Activated CD8-positive, alpha-beta memory T cell treated with anti-CD3 and anti-CD28 coated beads for 48 hours (primary cell): ENCODE results near the gene TSFM.
"Not testable (repeated sequence)": the region's sequence is repeated elsewhere in the genome, so short reads cannot be mapped to it uniquely, and the experiment has no call there.

Source experiments
- DNase-seq, 3 experiments: peaks; one replicate each; pipeline ENCODE4 v3.0.0-alpha.2; 2020; ENCODE audit warnings: low read depth in 2 of 3, low spot score in 2 of 3

Gene TSFM

GRCh38 chr12:57762463-57762862 lies 20.1 kb upstream of the TSFM start:
- no peak for DNase-seq

DNA sequence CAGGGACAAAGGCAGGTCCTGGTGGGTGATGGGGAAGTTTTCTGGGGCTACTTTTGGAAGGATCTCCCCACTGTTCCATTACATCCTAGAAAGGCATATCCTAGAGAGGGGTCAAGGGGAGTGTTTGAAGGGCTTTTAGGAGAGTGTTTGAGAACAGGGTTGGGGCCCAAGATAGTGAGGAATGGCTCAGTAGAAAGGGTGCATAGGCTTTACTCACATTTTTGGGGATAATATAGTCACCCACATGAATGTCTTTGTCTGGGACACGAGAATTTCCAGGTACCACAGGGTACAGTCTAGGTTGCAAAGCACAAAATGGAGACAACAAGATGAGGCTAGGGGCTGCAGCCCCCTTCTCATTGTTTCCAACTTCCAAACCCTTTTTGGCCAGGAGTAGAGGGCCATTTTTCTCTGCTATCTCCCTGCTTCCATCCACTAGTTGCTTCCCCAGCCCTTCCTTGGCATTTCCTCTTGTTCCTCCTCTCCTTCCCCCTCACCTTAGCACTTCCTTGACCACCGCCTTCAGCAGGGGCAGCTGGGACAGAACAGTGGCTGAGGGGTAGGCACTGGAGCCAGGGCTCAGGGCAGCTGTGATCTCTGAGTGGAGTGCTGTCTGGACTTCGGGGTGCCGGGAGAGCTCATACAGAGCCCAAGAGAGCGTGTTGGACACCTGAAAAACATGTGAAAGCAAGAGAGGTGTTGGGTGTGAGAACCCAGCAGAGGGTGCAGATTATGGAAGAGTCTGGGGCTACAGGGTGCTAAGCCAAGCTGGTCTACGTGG lies 18.5 kb upstream of the TSFM start:
- no peak for DNase-seq

- no peak for DNase-seq
These were observed 18.0 kb upstream of the TSFM start for GRCh38 chr12:57764662-57765002.

- DNase-seq: peak in 2 of 3 experiments; percentile 34 to 40
These were observed 17.4 kb upstream of the TSFM start for GRCh38 chr12:57765003-57765697.

DNA sequence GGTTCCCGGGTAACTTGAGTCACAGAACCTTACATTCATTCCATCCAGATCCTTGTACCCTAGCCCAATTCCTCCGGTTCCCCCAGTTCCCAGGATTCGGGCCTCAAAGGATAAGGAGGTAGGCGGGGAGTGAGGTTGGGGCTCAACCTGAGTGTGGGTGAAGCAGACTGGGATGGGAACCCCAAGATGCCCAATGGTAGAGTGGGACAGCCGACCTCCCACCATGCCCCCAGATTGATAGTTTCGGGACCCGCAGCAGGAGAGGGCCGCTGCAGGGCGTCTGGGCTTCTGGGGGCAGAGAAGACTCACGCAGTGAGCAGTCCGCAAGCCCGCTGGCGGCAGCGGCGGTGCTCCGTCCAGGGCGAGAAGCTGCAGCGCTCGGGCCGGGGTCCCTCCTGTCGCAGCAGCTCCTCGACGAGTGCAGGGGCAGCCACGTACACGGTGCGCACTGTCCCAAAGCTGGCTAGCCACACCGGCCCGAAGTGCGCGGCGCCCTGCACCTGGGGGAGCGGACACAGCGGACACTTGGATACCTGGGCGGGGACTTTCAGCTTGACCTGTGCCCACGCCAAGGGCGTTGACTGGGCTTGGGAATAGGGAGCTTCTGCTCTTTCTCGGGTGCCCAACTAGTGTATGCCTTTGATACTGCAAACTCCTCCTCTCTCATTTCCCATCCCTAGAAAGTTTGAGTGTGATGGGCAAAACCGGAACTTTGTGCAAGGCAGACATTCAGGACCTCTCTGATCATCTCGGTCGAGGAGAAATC lies 16.7 kb upstream of the TSFM start:
- no peak for DNase-seq

GRCh38 chr12:57766464-57767304 lies 15.9 kb upstream of the TSFM start, which contains the start of gene CYP27B1:
Gene CYP27B1 (minus strand): TSS chr12:57767078. CDS start chr12:57767041, 37 bp downstream.
- no peak for DNase-seq

GRCh38 chr12:57767305-57767698 lies 15.3 kb upstream of the TSFM start:
- no peak for DNase-seq

DNA sequence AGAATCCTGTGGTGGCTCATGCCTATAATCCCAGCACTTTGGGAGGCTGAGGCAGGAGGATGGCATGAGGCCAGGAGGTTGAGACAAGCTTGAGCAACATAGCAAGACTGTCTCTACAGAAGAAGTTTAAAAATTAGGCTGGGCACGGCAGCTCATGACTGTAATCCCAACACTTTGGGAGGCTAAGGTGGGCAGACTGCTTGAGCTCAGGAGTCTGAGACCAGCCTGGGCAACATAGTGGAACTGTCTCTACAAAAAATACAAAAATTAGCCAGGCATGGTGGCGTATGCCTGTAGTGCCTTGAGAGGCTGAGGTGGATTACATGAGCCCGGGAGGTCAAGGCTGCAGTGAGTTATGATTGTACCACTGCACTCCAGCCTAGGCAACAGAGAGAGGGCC lies 14.7 kb upstream of the TSFM start:
- DNase-seq: no peak

DNA sequence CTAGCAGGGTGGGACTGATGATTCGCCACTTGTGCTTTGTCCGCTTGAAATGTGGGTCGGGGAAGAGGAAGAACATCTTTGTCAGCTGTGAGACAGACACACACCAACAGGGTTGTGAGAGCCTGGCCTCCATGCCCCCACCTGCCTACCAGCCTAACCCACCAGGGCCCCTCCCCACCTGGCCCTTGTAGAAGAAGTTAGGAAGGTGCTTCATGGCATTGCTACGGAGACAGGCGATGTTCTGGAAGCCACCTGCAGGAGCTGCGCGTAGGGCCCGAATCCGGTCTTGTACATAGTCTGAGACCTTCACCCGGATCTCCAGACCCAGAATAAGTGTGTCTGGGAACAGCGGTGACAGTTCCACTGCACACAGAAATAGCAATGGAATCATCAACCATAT lies 13.0 kb upstream of the TSFM start:
- no peak for DNase-seq

DNA sequence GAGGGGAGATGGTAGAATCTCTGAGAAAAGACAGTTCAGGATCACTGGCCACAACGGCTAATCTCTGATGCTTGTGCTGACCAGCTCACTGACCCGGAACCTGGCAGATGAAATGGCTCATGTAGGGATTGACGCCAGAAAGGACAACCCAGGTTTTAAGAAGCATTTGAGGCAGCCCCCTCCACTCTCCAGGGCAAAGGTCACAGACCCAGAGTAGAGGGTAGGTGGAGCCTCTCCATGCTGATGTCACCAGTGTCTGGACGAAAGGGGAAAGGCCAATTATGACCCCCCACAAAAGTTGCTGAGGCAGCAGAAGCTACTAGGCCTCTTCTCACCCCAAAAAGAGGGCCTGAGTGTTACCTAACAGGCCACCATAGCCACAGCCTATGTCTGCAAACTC lies 11.9 kb upstream of the TSFM start:
- DNase-seq: no peak

DNA sequence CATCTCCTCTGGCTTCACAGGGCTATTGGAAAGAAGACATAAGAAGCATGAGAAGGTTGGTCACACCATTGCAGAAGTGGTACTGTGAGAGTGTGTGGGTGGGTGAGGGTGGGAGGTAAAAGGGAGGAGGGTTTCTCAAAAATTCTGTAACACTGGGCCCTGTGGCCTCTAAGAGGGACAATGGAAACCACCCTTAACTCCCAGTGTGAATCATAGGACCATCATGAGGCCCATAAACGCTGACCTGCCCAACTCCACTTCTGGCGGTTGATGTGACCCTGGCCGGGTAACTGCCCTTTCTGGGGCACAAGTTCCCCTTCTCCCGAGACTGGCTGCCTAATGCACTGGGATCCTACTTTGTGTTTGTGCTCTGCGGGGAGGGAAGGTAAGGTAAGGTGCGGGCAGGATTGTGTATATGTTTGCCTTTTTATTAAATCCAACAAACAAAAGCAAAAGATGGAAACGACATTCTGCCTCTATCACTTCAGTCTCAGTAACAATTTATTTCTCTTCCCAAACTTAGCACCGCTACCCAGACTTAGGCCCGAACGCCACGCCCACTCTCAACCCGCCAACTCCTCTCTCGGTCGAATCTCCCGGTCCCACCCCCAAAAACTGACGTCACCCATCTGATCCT lies 11.2 kb upstream of the TSFM start:
- no peak for DNase-seq

DNA sequence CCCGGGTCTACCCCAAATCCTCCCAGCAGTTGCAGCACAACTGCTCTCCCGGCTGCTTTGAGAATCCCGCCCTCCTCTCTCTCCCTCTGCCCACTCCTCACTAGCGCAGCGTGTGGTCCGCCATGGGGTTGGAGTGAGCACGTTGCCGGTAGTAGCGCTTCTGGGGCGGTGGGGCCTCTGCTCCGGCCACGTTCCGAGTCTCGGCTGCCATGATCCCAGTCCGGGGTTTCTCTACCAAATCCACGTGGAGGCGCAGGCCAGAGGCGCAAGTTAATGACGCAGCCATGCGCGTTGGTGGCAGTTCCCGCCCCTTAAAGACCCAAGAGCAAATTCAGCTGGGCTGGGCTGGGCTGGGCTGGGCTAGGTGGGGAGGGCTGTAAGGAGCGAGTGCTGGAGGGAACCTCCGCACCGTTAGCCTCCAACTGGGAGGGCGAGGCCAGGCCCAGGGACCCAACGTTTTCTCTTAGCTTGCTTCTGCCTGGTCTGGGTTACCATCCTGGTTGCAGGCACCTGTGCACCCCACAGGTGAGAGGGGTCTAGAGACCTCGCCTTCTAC lies 10.6 kb upstream of the TSFM start, which contains the start of gene METTL1:
Gene METTL1 (minus strand): TSS at position 233 of the 556 bp plus-strand sequence. CDS start 22 bp downstream, at position 211.
- DNase-seq: peak; percentile 85 to 90 (median 88)

GRCh38 chr12:57772429-57773322 lies 9.9 kb upstream of the TSFM start, which contains the start of gene EEF1AKMT3:
Gene EEF1AKMT3 (plus strand): TSS chr12:57772614. CDS start chr12:57772725, 111 bp downstream.
- no peak for DNase-seq

DNA sequence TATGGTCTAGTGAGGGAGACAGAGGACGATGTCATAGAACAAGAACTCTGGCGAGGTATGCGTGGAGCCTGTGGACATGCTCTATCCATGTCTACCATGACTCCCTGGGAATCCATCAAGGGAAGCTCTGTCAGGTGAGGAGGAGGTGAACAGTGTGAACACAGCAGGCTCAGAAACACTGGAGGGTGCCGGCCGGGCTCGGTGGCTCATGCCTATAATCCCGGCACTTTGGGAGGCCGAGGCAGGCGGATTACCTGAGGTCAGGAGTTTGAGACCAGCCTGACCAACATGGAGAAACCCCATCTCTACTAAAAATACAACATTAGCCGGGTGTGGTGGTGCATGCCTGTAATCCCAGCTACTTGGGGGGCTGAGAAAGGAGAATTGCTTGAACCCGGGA lies 8.0 kb upstream of the TSFM start:
- not testable (repeated sequence) for DNase-seq

DNA sequence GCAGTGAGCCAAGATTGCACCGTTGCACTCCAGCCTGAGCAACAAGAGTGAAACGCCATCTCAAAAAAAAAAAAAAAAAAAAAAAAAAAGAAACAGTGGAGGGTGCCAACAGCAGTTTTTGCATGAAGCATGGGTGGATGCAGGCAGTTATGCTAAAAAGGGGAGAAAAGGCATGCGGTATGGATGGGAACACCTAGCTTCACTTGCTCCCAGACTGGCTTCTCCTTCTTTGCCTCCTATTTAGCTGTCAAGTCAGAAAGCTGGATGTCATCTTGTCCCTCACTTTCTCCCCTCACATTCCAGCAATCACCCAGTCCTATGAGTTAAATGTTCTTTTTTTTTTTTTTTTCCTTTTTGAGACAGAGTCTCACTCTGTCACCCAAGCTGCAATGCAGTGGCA lies 7.5 kb upstream of the TSFM start:
- DNase-seq: no peak

- no peak for DNase-seq
These were observed 6.9 kb upstream of the TSFM start for GRCh38 chr12:57775563-57776246.

DNA sequence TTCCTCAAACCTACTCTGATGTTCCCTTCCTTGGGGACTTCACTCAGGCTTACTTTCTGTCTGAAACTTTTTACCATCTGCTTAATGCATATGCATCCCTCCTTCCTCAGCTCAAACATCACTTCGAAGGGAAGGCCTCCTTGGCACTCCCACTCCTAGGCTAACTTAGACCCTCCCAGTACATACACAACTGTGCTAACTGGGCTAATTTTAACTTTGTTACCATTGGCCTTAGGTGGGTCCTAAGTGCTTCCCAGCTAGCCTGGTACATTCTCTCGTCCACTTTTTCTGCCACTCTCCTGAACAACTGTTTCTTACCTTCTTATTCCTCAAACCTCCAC lies 6.4 kb upstream of the TSFM start:
- DNase-seq: no peak

DNA sequence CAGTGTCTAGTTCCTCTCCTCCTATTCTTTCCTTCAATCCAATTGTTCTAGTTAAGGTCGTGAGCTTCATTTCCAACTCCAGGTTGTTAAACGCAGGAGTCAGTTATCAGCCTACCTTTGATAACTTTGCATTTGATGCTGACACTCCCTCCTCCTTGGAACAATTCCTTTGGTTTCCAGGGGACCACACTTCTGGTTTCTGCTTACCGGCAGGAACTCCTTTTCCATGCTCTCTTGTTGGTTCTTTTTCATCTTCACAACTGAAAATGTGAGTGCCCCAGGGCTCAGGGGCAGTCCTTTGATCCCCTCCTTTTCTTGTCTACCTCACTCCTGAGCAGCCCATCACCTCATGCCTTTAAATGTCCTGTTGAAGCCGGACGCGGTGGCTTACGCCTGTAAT lies 5.2 kb upstream of the TSFM start:
- DNase-seq: no peak

- DNase-seq: no peak
These were observed 4.7 kb upstream of the TSFM start for GRCh38 chr12:57777911-57778310.
